WERI-Rb-1 (cell line): ENCODE measurements around the gene EYA3.

Source experiments
- DNase-seq: peaks from one replicate; pipeline ENCODE4 v3.0.0-alpha.2; 2020
- H3K27ac ChIP-seq: fragments of 250-450 bp; sonication (Bioruptor Pico); 2 replicates; pipeline ENCODE4 v1.5.1; 2020; ENCODE audit warnings: mild to moderate bottlenecking, moderate library complexity
- H3K27me3 ChIP-seq: fragments of 250-450 bp; sonication (Bioruptor Pico); 2 replicates; pipeline ENCODE4 v1.5.1; 2021; ENCODE audit warnings: mild to moderate bottlenecking, low read depth, moderate library complexity; ENCODE audit not compliant: insufficient read depth, severe bottlenecking
- H3K36me3 ChIP-seq: fragments of 250-450 bp; sonication (Bioruptor Pico); 2 replicates; pipeline ENCODE4 v1.5.1; 2020; ENCODE audit warnings: mild to moderate bottlenecking, moderate library complexity
- H3K4me3 ChIP-seq: 2 replicates; pipeline ENCODE4 v1.5.1; 2011; ENCODE audit warnings: low read depth, mild to moderate bottlenecking, control low read depth, low read length
- H3K9me3 ChIP-seq: fragments of 250-450 bp; sonication (Bioruptor Pico); 2 replicates; pipeline ENCODE4 v1.5.1; 2021; ENCODE audit warnings: mild to moderate bottlenecking, moderate library complexity; ENCODE audit not compliant: severe bottlenecking
- CTCF ChIP-seq: IDR thresholded peaks from 2 replicates; pipeline ENCODE4 v1.5.1; 2011; ENCODE audit warnings: low read depth, mild to moderate bottlenecking, control low read depth, inconsistent platforms, low read length

EYA3 gene

DNA sequence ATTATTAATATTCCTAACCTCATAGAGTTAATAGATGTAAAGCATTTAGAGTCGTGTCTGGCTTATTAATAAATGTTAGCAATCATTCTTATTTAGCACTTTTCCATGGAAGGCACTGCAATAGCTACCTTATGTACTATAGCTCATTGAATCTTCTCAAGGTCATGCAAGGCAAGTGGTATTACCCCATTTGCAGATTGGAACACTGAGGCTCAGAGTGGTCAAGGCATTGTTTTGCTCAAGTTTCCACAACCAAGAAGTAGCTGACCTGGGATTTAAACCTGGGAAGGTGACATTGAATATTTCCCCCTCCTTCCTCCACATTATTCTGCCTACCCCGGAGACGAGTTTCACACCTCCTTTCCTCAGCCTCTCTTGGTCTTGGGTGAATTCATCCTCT, 37.8 kb upstream of the EYA3 start:
- Histone ChIP-seq H3K9me3 (no peaks in the 10 kb centered on the region), H3K4me3 (no peak overlapping the region), H3K27ac (no peak overlapping the region), H3K27me3 (no peaks in the 10 kb centered on the region), H3K36me3 (no peaks in the 10 kb centered on the region)
- TF ChIP-seq CTCF = no peak
- DNase-seq = no peak

GRCh38 chr1:28123461-28123961, 35.1 kb upstream of the EYA3 start:
- no peak for TF ChIP-seq CTCF
- H3K27ac ChIP-seq = no peak overlapping the region
- H3K4me3 ChIP-seq = no peak overlapping the region
- no peaks in the 10 kb centered on the region for H3K36me3 ChIP-seq
- no peaks in the 10 kb centered on the region for H3K27me3 ChIP-seq
- no peaks in the 10 kb centered on the region for H3K9me3 ChIP-seq
- no peak for DNase-seq

- H3K27me3 ChIP-seq = no peaks in the 10 kb centered on the region
- no peak for TF ChIP-seq CTCF
- H3K36me3 ChIP-seq = no peaks in the 10 kb centered on the region
- no peak for DNase-seq
- H3K27ac ChIP-seq = no peak overlapping the region
- H3K4me3 ChIP-seq = no peak overlapping the region
- H3K9me3 ChIP-seq = no peaks in the 10 kb centered on the region
Observed at GRCh38 chr1:28122183-28122582, 33.8 kb upstream of the EYA3 start.

DNA sequence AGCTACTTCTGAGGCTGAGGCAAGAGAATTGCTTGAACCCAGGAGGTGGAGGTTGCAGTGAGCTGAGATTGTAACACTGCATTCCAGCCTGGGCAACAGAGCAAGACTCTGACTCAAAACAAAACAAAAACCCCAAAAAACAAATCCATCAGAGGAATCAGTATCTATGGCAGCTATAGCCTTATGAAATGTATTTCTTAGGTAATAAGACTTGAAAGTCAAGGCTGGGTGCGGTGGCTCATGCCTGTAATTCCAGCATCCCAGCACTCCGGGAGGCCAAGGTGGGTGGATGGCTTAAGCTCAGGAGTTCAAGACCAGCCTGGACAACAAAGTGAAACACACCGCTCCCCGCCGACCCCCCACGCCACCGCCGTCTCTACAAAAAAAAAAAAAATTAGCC, 31.1 kb upstream of the EYA3 start:
- no peak for DNase-seq
- Histone ChIP-seq H3K4me3 (no peak overlapping the region), H3K36me3 (no peaks in the 10 kb centered on the region), H3K9me3 (no peaks in the 10 kb centered on the region), H3K27me3 (no peaks in the 10 kb centered on the region), H3K27ac (no peak overlapping the region)
- TF ChIP-seq CTCF = no peak

- H3K9me3 ChIP-seq = no peaks in the 10 kb centered on the region
- no peak for DNase-seq
- H3K36me3 ChIP-seq = no peaks in the 10 kb centered on the region
- H3K27ac ChIP-seq = no peak overlapping the region
- no peaks in the 10 kb centered on the region for H3K27me3 ChIP-seq
- H3K4me3 ChIP-seq = no peak overlapping the region
- no peak for TF ChIP-seq CTCF
Observed at GRCh38 chr1:28118640-28119307, 30.4 kb upstream of the EYA3 start.

GRCh38 chr1:28115267-28115666, 26.9 kb upstream of the EYA3 start:
- Histone ChIP-seq H3K27ac (no peak overlapping the region), H3K36me3 (no peaks in the 10 kb centered on the region)
- no peak for TF ChIP-seq CTCF

More at GRCh38 chr1:28115267-28115666, 26.9 kb upstream of the EYA3 start:
- H3K27me3 ChIP-seq = no peaks in the 10 kb centered on the region
- H3K9me3 ChIP-seq = no peaks in the 10 kb centered on the region
- no peak for DNase-seq
- no peak overlapping the region for H3K4me3 ChIP-seq
